K562 (cell line): ENCODE measurements around the gene ZSWIM1. TPM values are rescaled to one million over a fixed set of nuclear protein-coding genes. Genes with fewer than 3 reads are reported as not detected.
A peak's percentile ranks its signal among the peaks of the same experiment; 100 is the strongest.

ENCODE experiments used
- ADNP ChIP-seq: fragments of 200-800 bp; sonication (Bioruptor generic); IDR thresholded peaks from 2 replicates; pipeline ENCODE4 v1.6.1; 2016; ENCODE audit warnings: missing genetic modification characterization, missing compliant biosample characterization
- ARNT ChIP-seq, 2 experiments: fragments of 450-650 bp; IDR thresholded peaks; 2 replicates each; pipeline ENCODE4 v1.6.1; 2016; ENCODE audit warnings: mild to moderate bottlenecking in 1 of 2
- CEBPG ChIP-seq, 3 experiments: fragments of 200-800 bp in 1 of 3; sonication (Bioruptor generic) in 1 of 3; sonication (generic) in 1 of 3; formaldehyde crosslinking in 1 of 3; IDR thresholded peaks in 2 of 3; conservative IDR thresholded peaks in 1 of 3; 2 replicates each; pipeline versions ENCODE4 v1.6.1 to v1.8.0; 2016 to 2022; ENCODE audit warnings: missing compliant biosample characterization in 2 of 3, missing genetic modification characterization in 2 of 3, mild to moderate bottlenecking in 1 of 3, missing genetic modification reagents in 1 of 3
- ELF1 ChIP-seq: fragments of 200-800 bp; sonication (Bioruptor generic); IDR thresholded peaks from 2 replicates; pipeline ENCODE4 v1.6.1; 2016; ENCODE audit warnings: missing genetic modification characterization, missing compliant biosample characterization
- GTF2B ChIP-seq: IDR thresholded peaks from 2 replicates; pipeline ENCODE4 v1.6.1; 2011; ENCODE audit not compliant: insufficient read length; ENCODE audit errors: extremely low read depth
- NKRF ChIP-seq: fragments of 450-650 bp; IDR thresholded peaks from 2 replicates; pipeline ENCODE4 v1.6.1; 2016; ENCODE audit warnings: borderline replicate concordance
- TAF1 ChIP-seq: IDR thresholded peaks from 2 replicates; pipeline ENCODE4 v1.6.1; 2011; ENCODE audit warnings: mild to moderate bottlenecking, low read length, moderate library complexity; ENCODE audit not compliant: insufficient read depth, control insufficient read depth, severe bottlenecking; ENCODE audit errors: extremely low read depth
- THRA ChIP-seq: fragments of 450-650 bp; IDR thresholded peaks from 2 replicates; pipeline ENCODE4 v1.6.1; 2017; ENCODE audit warnings: mild to moderate bottlenecking, moderate library complexity
- ZBTB26 ChIP-seq: fragments of 450-650 bp; formaldehyde crosslinking; IDR thresholded peaks from 2 replicates; pipeline ENCODE4 v1.4.0; 2022; ENCODE audit warnings: missing genetic modification characterization
- ZBTB43 ChIP-seq: sonication (generic); formaldehyde crosslinking; IDR thresholded peaks from 2 replicates; pipeline ENCODE4 v1.8.0; 2023; ENCODE audit warnings: mild to moderate bottlenecking, missing genetic modification reagents
- ZHX1 ChIP-seq: fragments of 150-350 bp; conservative IDR thresholded peaks from 2 replicates; pipeline ENCODE4 v1.6.1; 2014; ENCODE audit warnings: low read length
- ZNF224 ChIP-seq: sonication (generic); formaldehyde crosslinking; IDR thresholded peaks from 2 replicates; pipeline ENCODE4 v1.8.0; 2022; ENCODE audit warnings: mild to moderate bottlenecking, missing genetic modification reagents
- ZNF695 ChIP-seq: fragments of 450-650 bp; formaldehyde crosslinking; IDR thresholded peaks from 2 replicates; pipeline ENCODE4 v1.4.0; 2020; ENCODE audit warnings: mild to moderate bottlenecking, moderate library complexity
- polyA plus RNA-seq, 8 experiments: library from polyadenylated mRNA; depleted of rRNA in 4 of 8; stranded (reverse) in 5 of 8; unstranded in 3 of 8; fragments of >200 nt; fragmentation: Nextera tagmentation in 2 of 8; fragmentation: Illumina TruSeq in 1 of 8; extraction: Ambion mirVana in 2 of 8; extraction: Trizol in 1 of 8; gene quantifications; 2 replicates each; pipeline versions ENCODE4 v1.2.1 to v1.2.3, GENCODE V29; 2011 to 2014; ENCODE audit warnings: inconsistent platforms in 1 of 8, missing spikeins in 1 of 8
- total RNA-seq, 7 experiments: library from RNA; depleted of rRNA in 6 of 7; stranded (reverse); fragments of >200 nt in 6 of 7; fragmentation: Illumina TruSeq in 2 of 7; extraction: Trizol in 2 of 7; gene quantifications; 2 replicates each; pipeline versions ENCODE4 v1.2.1 to v1.2.3, GENCODE V29; 2011 to 2021; ENCODE audit warnings: low replicate concordance in 1 of 7
- TF ChIP-seq, protein P1 (sequence below): fragments of 450-650 bp; formaldehyde crosslinking; conservative IDR thresholded peaks from 2 replicates; pipeline ENCODE4 v1.4.0; 2022; ENCODE audit warnings: mild to moderate bottlenecking, missing genetic modification characterization
- TF ChIP-seq, protein P2 (sequence below): sonication (generic); formaldehyde crosslinking; IDR thresholded peaks from 2 replicates; pipeline ENCODE4 v1.8.0; 2022; ENCODE audit warnings: missing genetic modification reagents, mild to moderate bottlenecking, moderate library complexity, borderline replicate concordance

Gene ZSWIM1
- total and polyA plus RNA-seq, 9 of the 15 experiments (the other 6 are each of a cell fraction or from before 2014, with no cell fraction given): 2.5 to 15.6 (median 9.5) TPM

- TF ChIP-seq, protein P1, sequence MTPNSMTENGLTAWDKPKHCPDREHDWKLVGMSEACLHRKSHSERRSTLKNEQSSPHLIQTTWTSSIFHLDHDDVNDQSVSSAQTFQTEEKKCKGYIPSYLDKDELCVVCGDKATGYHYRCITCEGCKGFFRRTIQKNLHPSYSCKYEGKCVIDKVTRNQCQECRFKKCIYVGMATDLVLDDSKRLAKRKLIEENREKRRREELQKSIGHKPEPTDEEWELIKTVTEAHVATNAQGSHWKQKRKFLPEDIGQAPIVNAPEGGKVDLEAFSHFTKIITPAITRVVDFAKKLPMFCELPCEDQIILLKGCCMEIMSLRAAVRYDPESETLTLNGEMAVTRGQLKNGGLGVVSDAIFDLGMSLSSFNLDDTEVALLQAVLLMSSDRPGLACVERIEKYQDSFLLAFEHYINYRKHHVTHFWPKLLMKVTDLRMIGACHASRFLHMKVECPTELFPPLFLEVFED (CRISPR knock-in tag): no peak
- no peak for TF ChIP-seq ZNF224 (CRISPR knock-in tag)
- no peak for TF ChIP-seq CEBPG (CRISPR knock-in tag; IDR thresholded peaks at IDR 0.05)
- TF ChIP-seq CEBPG (tag; conservative IDR thresholded peaks at IDR 0.05 in 1 of 2, IDR thresholded peaks at IDR 0.05 in 1 of 2): no peak
- no peak for TF ChIP-seq GTF2B
- no peak for TF ChIP-seq NKRF
- no peak for TF ChIP-seq ZHX1
- no peak for TF ChIP-seq ADNP (tag)
- TF ChIP-seq ZNF695 (CRISPR knock-in tag): no peak
- no peak for TF ChIP-seq ZBTB26 (CRISPR knock-in tag)
- no peak for TF ChIP-seq THRA
- no peak for TF ChIP-seq ARNT (IDR thresholded peaks at IDR 0.05)
- TF ChIP-seq, protein P2, sequence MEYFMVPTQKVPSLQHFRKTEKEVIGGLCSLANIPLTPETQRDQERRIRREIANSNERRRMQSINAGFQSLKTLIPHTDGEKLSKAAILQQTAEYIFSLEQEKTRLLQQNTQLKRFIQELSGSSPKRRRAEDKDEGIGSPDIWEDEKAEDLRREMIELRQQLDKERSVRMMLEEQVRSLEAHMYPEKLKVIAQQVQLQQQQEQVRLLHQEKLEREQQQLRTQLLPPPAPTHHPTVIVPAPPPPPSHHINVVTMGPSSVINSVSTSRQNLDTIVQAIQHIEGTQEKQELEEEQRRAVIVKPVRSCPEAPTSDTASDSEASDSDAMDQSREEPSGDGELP: peak; percentile 53; the same call in 1 of the 2 replicates
- TF ChIP-seq ZBTB43 (CRISPR knock-in tag): no peak
- TF ChIP-seq ELF1 (tag): no peak
- TF ChIP-seq TAF1: no peak
Measured at GRCh38 chr20:45850926-45851325, 30.1 kb upstream of the ZSWIM1 start (continued).
